NCI-H2227 (cell line): ENCODE measurements around the gene GZMB.
"Not testable (repeated sequence)": the region's sequence is repeated elsewhere in the genome, so short reads cannot be mapped to it uniquely, and the experiment has no call there.

ENCODE experiments used
- DNase-seq: peaks from one replicate; lab custom pipeline; 2025; ENCODE audit not compliant: unreplicated experiment; lab: John Stamatoyannopoulos, UW

Gene GZMB

DNA sequence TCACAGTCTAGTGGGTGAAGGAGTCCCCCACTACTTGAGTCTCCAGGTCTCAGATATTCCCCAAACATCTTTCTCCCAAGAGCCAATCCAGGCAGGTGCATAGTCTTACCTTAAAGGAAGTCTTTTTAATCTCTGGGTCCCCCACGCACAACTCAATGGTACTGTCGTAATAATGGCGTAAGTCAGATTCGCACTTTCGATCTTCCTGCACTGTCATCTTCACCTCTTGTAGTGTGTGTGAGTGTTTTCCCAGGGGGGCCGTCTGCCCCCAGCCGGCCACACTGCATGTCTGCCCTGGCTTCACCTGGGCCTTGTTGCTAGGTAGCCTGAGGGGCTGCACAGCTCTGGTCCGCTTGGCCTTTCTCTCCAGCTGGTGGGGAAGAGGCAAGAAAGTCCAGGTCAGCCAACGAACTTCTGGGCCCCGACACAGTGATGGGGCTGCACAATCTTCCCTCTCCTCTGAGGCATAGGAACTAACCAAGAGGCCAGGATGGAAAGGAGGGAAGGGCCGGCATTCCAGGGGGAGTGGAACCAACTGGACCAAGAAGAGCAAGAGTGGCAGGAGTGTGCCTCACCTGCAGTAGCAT is 2.1 kb downstream of the GZMB start:
- no peak for DNase-seq

DNA sequence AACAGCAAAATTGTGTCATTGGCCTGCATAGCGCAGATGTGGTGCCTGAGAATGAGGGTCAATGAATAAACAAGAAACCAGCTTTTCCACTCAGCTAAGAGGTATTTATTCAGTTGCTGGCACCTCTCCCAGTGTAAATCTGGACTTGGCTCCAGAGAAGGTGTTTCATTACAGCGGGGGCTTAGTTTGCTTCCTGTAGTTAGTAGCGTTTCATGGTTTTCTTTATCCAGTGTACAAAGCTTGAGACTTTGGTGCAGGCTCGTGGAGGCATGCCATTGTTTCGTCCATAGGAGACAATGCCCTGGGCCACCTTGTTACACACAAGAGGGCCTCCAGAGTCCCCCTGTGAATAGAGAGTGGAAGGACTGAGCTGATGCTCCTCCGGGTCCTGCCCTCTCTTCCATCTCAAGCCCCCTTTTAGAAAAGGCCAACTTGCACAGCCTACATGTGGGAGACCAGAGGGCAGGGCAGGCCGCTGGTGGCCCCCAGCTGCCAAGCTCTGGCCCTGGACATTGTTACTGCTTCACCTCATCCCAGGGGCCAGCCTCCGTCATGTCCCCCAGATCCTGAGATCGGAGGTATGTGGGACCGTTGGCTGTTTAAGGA is 3.0 kb downstream of the GZMB start:
- DNase-seq = no peak

DNA sequence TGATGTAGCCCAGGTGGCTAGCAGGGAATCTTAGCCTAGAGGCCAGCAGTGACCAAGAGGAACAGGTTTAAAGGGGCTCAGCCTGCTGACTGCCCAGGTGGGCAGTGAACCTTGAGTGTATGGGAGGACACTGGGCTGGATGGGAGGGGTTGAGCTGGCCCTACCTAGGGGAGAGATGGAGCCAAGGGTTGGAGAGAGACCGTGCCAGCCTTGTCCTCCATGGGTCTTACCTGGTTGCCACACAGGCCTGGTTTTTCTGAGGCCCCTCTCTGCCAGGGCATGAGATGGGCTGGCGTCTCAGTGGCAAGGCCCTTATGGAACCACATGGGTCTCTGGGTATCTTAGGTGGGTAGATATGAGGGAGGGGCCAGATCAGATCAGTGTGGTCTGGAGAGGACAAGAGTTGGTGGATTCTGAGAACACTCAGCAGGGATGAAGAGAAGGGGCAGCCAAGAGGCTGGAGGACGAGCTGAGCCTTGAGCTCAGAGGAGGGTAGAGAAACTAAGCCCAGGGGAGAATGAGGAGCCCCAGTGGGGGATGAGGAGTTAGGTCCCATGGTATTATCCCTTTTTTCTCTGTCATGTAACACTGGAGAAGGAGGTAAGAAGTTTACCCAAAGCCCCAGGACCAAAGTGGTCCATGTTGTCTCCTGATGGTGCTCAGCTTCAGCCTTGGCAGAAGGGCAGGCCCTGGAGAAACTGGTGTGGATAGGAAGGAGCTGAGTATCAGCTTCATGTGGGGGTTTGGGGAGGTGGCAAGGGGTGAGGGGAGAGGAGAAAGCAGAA is 3.7 kb downstream of the GZMB start:
- DNase-seq = no peak

DNA sequence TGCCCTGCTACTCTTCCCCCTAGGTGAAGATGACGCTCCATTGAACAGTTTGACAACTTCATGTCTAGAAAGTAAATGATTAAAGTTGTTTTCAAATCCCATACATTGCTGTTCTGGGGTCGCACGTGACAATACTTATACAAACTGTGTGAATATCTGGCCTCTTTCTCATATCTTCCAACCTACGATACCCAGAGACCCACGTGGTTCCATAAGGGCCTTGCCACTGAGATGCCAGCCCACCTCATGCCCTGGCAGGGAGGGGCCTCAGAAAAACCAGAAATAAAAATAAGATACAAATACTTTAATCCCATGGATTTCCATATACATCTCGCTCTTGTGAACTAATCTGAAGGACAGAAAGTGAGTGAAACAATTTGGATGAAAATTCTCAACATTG is 4.5 kb downstream of the GZMB start:
- no peak for DNase-seq

DNA sequence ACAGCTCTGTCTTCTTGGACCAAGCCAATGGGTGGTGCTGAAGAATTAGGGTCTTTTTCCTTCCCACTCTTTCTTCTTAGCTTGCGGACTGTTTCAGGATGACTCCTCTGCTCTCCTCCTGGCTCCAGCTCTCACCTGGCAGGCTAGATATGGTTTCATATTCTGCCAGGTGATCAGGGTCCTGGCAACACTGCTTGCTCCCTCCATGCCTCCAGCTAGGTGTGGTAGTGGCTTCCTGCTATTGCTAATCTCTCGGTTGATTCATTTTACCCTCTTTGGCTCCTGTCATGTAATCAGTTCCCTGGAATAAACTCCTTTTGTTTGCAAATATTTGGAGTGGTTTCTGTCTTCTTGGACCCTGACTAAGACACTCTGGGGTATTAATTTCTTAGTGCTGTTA is 20.2 kb downstream of the GZMB start:
- DNase-seq = no peak

DNA sequence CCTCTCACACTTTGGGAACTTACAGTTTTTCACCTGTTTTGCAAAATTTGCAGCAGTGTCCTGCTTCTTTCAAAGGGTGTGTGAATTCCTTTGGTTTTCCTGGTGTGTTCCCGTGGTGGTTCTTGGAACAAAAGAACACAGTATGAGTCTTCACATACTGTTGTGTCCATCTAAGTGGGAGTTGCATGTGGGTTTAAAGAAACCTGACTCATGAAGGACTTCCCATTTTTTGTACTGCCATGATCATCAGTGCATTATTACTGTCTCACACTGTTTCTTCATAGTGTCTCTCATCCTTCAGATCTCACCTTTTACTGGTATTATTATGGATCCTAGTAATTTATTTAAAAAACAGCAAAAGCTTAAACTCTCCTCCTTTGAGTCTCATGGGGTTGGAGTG is 20.7 kb downstream of the GZMB start:
- no peak for DNase-seq

DNA sequence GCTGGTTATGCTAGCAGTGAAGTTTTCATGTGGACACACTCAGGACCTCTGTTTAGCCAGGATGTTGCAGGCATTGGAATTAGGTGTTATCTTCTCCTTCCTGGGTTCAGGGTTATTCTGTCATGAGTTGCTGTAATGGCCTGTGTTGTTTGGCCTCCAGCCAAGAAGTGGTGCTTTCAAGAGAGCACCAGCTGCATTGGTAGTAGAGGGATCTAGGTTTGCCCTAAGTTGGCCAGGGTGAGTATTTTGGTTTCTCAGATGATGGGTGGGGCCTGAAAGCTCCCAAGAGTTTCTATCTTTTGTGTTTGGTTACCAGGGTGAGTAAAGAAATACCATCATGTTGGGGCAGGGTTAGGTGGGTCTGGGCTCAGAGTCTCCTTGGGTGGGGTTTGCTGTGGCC is 21.8 kb downstream of the GZMB start:
- DNase-seq = no peak

DNA sequence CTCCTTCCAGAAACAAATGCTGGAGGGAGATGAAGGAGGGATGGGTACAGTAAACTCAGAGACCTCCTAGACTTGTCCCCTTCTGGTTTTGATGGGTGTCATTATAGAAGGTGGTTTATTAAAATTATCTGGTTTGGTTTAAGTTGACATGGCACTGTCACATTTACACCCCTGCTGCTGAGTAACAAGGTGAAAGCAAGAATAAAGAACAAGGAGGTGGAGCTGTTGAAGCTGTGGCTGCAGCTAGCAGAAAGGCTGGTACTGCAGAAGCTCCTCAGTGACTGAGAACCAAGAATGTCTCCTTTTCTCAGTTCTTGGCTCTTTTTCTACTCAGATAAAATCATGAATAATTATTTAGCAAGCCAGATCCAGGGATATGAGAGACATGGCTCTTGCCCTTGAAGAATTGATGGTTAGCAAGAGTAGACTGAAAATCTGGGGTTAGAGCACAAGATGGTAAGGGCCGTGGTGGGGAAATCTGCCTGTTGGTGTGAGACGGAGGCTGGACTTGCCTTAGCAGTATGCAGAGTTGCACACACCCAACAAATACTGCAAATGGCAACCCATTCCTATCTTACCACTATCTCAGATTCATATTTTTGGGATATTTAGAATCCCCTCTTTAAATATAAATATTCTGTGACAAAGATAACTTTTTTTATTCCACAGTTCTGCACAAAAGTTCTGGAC is 24.2 kb downstream of the GZMB start, which contains the start of gene GZMH:
Gene GZMH, minus strand, starts transcription at position 31 of the 690 bp plus-strand sequence. CDS start 72 bp downstream, outside the sequence.
- DNase-seq = no peak

DNA sequence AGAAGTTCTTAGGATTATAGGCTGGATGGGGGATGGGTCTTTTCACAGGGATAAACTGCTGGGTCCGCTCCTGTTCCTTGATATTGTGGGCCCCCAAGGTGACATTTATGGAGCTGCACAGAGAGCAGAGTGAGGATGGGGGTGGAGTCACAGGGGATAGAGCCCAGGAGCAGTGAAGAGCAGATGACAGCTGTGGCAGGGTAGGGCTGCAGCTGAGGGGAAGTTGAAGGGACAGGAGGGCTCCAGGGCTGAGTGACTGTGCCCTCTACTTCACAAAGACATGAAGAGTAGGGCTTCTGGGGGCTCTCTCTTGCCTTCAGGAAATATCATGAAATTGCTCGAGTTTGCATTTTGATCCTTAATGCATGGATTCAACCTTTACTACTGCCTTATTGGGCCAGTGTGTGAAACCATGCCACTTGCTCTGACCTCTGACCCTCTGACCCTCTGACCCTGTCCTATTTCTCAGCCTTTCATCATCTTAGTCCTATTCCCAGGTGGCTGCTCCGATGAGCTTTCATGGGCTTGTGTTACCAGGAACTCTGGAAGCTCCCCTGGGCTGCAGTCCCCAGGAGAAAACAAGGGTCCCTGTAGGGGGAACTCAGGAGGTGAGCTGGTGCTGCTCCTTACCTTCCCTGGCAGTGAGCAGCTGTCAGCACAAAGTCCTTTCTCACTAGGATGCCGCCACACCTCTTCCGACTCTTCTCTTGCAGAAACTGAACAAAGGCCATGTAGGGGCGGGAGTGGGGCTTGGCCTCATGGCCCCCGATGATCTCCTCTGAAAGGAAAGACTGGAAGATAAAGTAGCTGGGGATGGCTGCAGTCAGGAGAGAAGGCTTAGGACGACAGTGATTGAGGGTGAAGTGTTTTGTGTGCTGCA is 26.1 kb downstream of the GZMB start:
- no peak for DNase-seq

DNA sequence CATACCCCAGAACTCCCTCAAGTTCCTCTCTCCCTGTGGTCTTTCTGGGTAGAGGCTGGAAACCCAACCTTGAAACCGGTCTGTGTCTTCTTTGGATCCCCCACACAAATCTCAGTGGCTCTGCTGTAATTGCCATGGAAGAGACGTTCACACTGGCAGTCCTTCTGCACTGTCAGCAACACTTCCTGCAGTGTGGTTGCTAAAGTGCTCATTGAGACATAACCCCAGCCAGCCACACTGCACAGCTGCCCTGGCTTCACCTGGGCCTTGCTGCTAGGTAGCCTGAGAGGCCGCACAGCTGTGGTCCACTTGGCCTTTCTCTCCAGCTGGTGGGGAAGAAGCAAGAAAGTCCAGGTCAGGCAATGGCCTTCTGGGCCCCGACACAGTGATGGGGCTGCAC is 26.9 kb downstream of the GZMB start:
- no peak for DNase-seq

DNA sequence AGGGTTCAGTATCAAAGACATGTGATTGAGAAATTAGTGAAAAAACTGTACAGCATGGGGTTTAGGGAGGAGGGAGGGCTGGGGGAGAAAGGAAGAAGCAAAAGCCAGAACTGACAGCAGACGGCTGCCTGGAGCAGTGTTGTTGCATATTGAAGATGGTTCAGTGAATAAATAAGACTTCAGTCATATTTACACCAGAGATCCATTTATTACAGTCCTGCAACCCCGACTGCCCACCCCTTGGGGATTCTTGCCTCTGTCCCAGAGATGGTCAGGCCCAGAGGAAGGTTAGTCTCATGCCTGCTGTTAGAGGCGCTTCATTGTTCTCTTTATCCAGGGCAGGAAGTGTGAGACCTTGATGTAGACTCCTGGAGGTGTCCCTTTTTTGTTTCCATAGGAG is 27.7 kb downstream of the GZMB start:
- DNase-seq = no peak

DNA sequence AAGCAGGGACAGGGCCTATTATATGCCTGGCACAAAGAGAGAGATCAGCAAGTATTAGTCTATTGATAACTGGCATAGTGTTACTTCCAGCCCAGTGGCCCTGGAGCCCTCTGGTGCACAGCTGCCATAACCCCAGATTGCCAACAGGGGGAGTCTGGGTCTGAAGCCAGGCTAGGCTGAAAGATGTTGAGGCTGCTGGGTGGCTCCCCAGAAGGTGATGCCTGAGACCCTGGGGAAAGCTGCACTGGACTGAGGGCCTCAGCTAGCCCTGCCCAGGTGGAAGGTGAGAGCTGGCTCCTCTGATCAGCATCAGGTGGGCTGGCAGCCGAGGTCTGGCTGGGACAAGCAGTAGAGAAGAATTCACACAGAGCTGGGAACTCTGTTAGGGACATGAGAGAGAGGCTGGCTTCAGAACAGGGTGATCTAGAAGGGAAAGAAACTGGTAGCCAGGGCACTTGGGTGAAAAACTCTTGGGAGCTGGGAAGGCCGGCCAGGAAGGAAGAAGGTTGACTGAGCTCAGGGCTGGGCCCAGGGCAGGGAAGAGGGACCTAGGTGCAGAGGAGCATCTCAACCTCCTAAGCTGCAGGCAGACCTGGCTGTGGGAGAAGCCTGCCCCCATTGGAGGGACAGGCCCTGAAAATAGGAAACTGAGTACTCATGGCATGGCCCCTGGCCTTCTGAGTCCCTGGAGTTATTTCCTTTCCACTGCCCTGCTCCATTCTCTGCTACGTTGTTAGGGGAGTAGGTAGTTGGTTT is 28.4 kb downstream of the GZMB start:
- DNase-seq = no peak

DNA sequence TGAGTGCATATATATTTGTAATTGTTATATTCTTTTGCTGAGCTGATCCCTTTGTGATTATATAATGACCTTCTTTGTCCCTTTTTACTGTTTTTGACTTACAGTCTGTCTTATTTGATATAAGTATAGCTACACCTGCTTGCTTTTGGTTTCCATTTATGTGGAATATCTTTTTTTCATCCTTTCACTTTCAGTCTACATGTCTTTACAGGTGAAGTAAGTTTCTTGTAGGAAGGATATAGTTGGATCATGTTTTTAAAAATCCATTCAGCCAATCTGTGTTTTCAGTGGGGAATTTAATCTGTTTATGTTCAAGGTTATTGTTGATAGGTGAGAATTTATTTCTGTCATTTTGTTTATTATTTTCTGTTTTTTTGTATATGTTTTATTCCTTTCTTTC is 36.6 kb downstream of the GZMB start:
- DNase-seq = no peak

DNA sequence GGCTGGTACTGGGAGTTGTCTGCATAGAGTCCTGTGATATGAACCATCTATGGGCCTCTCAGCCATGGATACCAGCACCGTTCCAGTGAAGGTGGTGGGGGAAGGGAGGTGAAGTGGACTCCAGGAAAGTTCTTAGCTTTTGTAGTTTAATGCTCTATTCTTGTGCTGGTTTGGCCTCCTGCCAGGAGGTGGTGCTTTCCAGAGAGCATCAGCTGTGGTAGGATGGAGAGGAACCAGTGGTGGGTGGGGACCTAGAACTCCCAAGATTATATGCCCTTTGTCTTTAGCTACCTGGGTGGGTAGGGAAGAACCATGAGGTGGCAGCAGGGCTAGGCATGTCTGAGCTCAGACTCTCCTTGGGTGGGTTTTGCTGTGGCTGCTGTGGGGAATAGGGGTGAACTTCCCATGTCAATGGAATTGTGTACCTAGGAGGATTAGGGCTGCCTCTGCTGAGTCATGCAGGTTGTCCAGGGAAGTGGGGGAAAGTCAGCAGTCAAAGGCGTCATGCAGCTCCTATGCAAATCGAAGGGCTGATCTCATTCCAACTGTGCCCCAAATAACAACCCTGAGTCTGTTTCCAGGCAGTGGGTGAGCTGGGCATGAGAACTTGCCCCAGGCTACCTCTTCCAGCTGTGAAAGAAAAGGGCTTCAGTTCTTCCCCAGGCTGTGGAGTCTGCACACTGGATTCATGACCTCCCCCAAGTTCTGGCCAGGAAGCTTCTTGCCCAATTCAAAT is 38.7 kb downstream of the GZMB start:
- no peak for DNase-seq

DNA sequence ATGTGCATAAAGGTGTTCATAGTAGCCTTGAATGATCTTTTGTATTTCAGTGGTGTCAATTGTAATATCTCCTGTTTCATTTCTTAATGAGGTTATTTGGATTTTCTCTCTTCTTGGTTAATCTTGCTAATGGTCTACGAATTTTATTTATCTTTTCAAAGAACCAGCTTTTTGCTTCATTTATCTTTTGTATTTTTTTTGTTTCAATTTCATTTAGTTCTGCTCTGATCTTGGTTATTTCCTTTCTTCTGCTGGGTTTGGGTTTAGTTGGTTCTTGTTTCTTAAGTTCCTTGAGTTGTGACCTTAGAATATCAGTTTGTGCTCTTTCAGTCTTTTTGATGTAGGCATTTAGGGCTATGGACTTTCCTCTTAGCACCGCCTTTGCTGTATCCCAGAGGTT is 43.0 kb downstream of the GZMB start:
- not testable (repeated sequence) for DNase-seq

DNA sequence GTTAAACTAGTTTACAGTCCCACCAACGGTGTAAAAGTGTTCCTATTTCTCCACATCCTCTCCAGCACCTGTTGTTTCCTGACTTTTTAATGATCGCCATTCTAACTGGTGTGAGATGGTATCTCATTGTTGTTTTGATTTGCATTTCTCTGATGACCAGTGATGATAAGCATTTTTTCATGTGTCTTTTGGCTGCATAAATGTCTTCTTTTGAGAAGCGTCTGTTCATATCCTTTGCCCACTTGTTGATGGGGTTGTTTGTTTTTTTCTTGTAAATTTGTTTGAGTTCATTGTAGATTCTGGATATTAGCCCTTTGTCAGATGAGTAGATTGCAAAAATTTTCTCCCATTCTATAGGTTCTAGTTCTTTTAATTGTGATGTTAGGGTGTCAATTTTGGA is 49.6 kb downstream of the GZMB start:
- not testable (repeated sequence) for DNase-seq
